Esophagus (tissue), 2 donors: Measurements from ENCODE around the gene SLC10A7. TPM values are rescaled to one million over a fixed set of nuclear protein-coding genes. Genes with fewer than 3 reads are reported as not detected.

Experiments
- H3K27ac ChIP-seq, 2 donors: one replicate each; pipeline ENCODE4 v1.5.1; 2013; ENCODE audit warnings: low read depth in 2 of 2, mild to moderate bottlenecking in 2 of 2, inconsistent platforms in 1 of 2, low read length in 1 of 2, moderate library complexity in 1 of 2
- H3K27me3 ChIP-seq, 2 donors: one replicate each; pipeline ENCODE4 v1.6.1; 2013; ENCODE audit warnings: low read length in 2 of 2, control low read depth in 1 of 2, mild to moderate bottlenecking in 1 of 2; ENCODE audit not compliant: insufficient read depth in 2 of 2, control insufficient read depth in 1 of 2
- H3K36me3 ChIP-seq, 2 donors: one replicate each; pipeline ENCODE4 v1.6.1; 2013; ENCODE audit warnings: low read length in 1 of 2; ENCODE audit not compliant: control insufficient read depth in 2 of 2, insufficient read depth in 2 of 2
- H3K4me1 ChIP-seq, 2 donors: one replicate each; pipeline ENCODE4 v1.6.1; 2013; ENCODE audit warnings: low read length in 1 of 2; ENCODE audit not compliant: control insufficient read depth in 2 of 2, insufficient read depth in 2 of 2
- H3K4me3 ChIP-seq, 2 donors: one replicate each; pipeline ENCODE4 v1.5.1; 2013; ENCODE audit warnings: low read length in 2 of 2, mild to moderate bottlenecking in 2 of 2, low read depth in 1 of 2, moderate library complexity in 1 of 2
- H3K9me3 ChIP-seq, 2 donors: one replicate each; pipeline ENCODE4 v1.6.1; 2013; ENCODE audit warnings: mild to moderate bottlenecking in 2 of 2, low read depth in 1 of 2, low read length in 1 of 2, moderate library complexity in 1 of 2; ENCODE audit not compliant: control insufficient read depth in 2 of 2, insufficient read depth in 1 of 2
- WGBS, 2 donors: extraction: QIAGEN DNeasy Blood & Tissue Kit; methylation state at CpG; one replicate each; pipeline ENCODE4 v1.1.7; 2013; 5-methylcytosine and 5-hydroxymethylcytosine counted together
- polyA plus RNA-seq, 2 donors: library from polyadenylated mRNA; stranded (reverse); fragments of 200-250 nt; gene quantifications; one replicate each; pipeline ENCODE4 v1.2.3, GENCODE V29; 2013
- donor health status: healthy with polysubstance abuse.
- donor health status: Bipolar disorder and iron deficiency.

Gene SLC10A7
- polyA plus RNA-seq, 2 donors = 2.5 to 3.8 TPM

- Histone ChIP-seq H3K27me3 (no peaks in the 10 kb centered on the region), H3K9me3 (no peaks in the 10 kb centered on the region), H3K4me3 (no peak overlapping the region), H3K36me3 (no peaks in the 10 kb centered on the region), H3K4me1 (no peaks in the 10 kb centered on the region), H3K27ac (no peak overlapping the region)
- WGBS, 2 donors = 92 to 100% methylated on average over 1 of the region's 1 CpG
These were observed 206.6 kb downstream of the SLC10A7 start for GRCh38 chr4:146315184-146315583.

GRCh38 chr4:146311238-146311970, 210.3 kb downstream of the SLC10A7 start:
- no peak overlapping the region for H3K27ac ChIP-seq
- H3K9me3 ChIP-seq = no peaks in the 10 kb centered on the region
- no peaks in the 10 kb centered on the region for H3K4me1 ChIP-seq
- H3K4me3 ChIP-seq = no peak overlapping the region
- H3K36me3 ChIP-seq = no peaks in the 10 kb centered on the region
- H3K27me3 ChIP-seq = no peaks in the 10 kb centered on the region
- 70% methylated on average over 3 of the region's 3 CpGs for WGBS, 2 donors

- H3K27me3 ChIP-seq = no peaks in the 10 kb centered on the region
- H3K36me3 ChIP-seq = no peaks in the 10 kb centered on the region
- no peak overlapping the region for H3K27ac ChIP-seq
- no peaks in the 10 kb centered on the region for H3K4me1 ChIP-seq
- no peak overlapping the region for H3K4me3 ChIP-seq
- no peaks in the 10 kb centered on the region for H3K9me3 ChIP-seq
These were observed 211.3 kb downstream of the SLC10A7 start for GRCh38 chr4:146310319-146311021.

DNA sequence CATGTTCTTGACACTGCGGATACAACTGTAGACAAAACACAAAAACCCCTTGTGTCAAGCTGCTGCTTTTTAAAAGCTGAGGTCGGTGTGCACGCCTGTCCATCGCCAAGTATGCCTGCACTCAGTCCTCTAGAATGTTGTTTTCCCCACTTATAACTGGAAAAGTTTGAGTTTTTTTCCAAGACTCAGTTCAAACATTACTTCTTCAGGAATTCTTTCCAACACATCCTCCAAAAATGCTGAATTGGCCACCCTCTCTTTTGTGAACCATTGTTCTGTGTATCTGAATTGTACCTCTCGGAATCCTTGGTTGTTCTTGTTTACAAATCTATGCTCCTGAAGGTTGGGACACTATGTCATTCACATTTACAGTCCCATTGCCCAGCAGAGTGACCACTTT, 212.8 kb downstream of the SLC10A7 start:
- Histone ChIP-seq H3K36me3 (no peaks in the 10 kb centered on the region), H3K9me3 (no peaks in the 10 kb centered on the region), H3K4me3 (no peak overlapping the region), H3K27me3 (no peaks in the 10 kb centered on the region), H3K4me1 (no peaks in the 10 kb centered on the region), H3K27ac (no peak overlapping the region)
- 84 to 88% methylated on average over 5 of the region's 5 CpGs for WGBS, 2 donors

GRCh38 chr4:146302822-146303221, 218.9 kb downstream of the SLC10A7 start:
- Histone ChIP-seq H3K4me3 (no peak overlapping the region), H3K4me1 (no peaks in the 10 kb centered on the region)
- WGBS, 2 donors = 92 to 94% methylated on average over 2 of the region's 2 CpGs

DNA sequence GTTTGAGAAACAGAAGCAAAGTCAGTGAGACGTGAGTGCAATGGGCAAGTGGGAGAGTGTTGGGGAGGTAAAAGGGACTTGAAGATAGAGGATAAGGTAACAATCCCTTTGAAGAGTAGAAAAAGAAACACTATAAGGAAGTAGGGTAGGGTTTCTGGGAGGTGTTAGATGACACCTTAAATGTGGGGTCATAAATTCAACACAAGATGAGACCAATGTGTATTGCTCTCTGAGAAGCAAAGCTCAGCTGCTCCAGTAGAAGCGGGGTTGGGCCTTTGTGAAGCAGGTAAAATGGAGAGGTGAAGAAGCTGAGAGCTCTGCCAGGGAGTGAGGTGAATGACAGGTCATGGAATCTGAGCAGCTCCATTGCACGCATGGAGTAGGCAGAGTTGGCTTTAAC, 222.1 kb downstream of the SLC10A7 start:
- Histone ChIP-seq H3K4me3 (no peak overlapping the region), H3K36me3 (no peaks in the 10 kb centered on the region), H3K27ac (no peak overlapping the region), H3K9me3 (no peaks in the 10 kb centered on the region), H3K4me1 (no peaks in the 10 kb centered on the region), H3K27me3 (no peaks in the 10 kb centered on the region)
- 86 to 94% methylated on average over 3 of the region's 3 CpGs for WGBS, 2 donors

More at GRCh38 chr4:146302822-146303221, 218.9 kb downstream of the SLC10A7 start:
- Histone ChIP-seq H3K9me3 (no peaks in the 10 kb centered on the region), H3K36me3 (no peaks in the 10 kb centered on the region), H3K27ac (no peak overlapping the region), H3K27me3 (no peaks in the 10 kb centered on the region)

DNA sequence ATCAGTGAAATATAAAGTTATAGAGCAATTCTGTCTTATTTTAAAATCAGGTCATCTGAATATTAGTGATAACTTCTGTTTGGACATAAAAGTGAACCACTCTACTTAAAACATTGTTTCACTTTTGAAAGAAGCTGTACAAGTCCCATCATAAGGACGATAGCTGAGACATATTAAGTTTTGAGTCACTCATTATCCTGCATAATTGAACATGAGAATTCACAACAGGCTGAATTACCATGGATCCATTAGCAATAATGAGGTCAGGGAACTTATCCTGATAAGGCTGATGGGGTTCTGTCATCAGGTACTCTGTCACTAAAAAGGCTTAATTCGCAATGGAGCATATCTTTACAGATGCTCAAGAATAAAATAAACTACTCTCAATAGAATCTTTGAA, 227.0 kb downstream of the SLC10A7 start:
- no peaks in the 10 kb centered on the region for H3K36me3 ChIP-seq
- H3K4me3 ChIP-seq = no peak overlapping the region
- H3K9me3 ChIP-seq = no peaks in the 10 kb centered on the region
- no peaks in the 10 kb centered on the region for H3K27me3 ChIP-seq
- WGBS, 2 donors = 88 to 92% methylated on average over 2 of the region's 2 CpGs
- H3K27ac ChIP-seq = no peak overlapping the region
- no peaks in the 10 kb centered on the region for H3K4me1 ChIP-seq

DNA sequence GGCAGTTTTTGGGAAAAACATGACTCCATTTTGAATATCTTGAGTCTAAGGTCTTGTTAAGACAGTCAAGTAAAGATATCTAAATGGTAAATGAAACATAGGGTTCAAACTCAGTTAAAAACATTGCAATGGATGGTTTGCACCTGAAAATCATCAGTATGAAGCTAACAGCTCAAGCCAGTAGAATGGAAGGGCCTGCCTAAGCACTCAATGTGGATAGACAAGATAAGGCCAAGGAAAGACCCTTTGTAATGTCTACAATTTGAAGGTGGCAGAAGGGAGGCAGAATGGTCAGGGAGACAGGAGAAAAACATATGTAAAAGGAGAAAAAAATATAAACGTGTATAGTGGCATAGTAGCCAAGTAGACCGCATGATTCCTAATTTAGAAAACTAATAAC, 229.2 kb downstream of the SLC10A7 start:
- 49 to 78% methylated on average over 2 of the region's 2 CpGs for WGBS, 2 donors
- Histone ChIP-seq H3K36me3 (no peaks in the 10 kb centered on the region), H3K4me3 (no peak overlapping the region), H3K27ac (no peak overlapping the region), H3K27me3 (no peaks in the 10 kb centered on the region), H3K9me3 (no peaks in the 10 kb centered on the region), H3K4me1 (no peaks in the 10 kb centered on the region)

DNA sequence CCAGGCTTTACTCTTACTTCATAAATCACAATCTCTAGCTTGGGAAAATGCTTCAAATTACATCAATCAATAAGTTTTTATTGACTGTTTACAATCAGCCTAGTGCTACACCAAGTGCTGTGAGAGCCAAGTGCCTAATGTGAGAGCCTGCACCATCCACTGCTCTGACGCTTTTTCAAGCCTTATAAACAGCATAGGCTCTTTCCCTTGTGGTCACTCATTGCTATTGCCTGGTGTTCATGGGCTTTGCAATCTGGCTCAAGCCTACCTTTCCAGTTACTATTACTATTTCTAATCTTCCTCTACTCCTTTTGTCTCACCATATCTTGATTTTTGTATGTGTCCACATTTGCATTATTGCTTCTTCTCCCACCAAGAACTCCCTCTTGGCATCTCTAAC, 230.4 kb downstream of the SLC10A7 start:
- 100% methylated on average over 1 of the region's 1 CpG for WGBS, 2 donors
- no peaks in the 10 kb centered on the region for H3K9me3 ChIP-seq
- no peak overlapping the region for H3K4me3 ChIP-seq
- no peaks in the 10 kb centered on the region for H3K4me1 ChIP-seq
- H3K27me3 ChIP-seq = no peaks in the 10 kb centered on the region
- H3K36me3 ChIP-seq = peaks cover 0 to 6% of the 10 kb centered on the region in 2 donors
- no peak overlapping the region for H3K27ac ChIP-seq

- no peak overlapping the region for H3K27ac ChIP-seq
- H3K4me3 ChIP-seq = no peak overlapping the region
- 64 to 77% methylated on average over 4 of the region's 4 CpGs for WGBS, 2 donors
- H3K27me3 ChIP-seq = no peaks in the 10 kb centered on the region
- H3K36me3 ChIP-seq = peaks cover 0 to 9% of the 10 kb centered on the region in 2 donors
- H3K4me1 ChIP-seq = no peaks in the 10 kb centered on the region
- no peaks in the 10 kb centered on the region for H3K9me3 ChIP-seq
These were observed 233.5 kb downstream of the SLC10A7 start for GRCh38 chr4:146288193-146288592.
